Naive thymus-derived CD4-positive, alpha-beta T cell (primary cell): ENCODE measurements around the gene DOCK10. TPM values are rescaled to one million over a fixed set of nuclear protein-coding genes. Genes with fewer than 3 reads are reported as not detected.
A peak's percentile ranks its signal among the peaks of the same experiment; 100 is the strongest.

Experiments used
- ATAC-seq: fragments of 150-1000 bp; cut with Tn5 transposase; 2 replicates; pipeline ENCODE4 v1.10.0; 2021; ENCODE audit warnings: mild to moderate bottlenecking, moderate library complexity
- CTCF ChIA-PET: fragments of 350-600 bp; sonication (Branson Sonifier 250); formaldehyde crosslinking; loops from one replicate; lab custom pipeline; 2021; ENCODE audit warnings: antibody characterized with exemption; lab: Charles Lee
- POLR2A ChIA-PET: fragments of 350-600 bp; sonication (Branson Sonifier 250); formaldehyde crosslinking; loops from one replicate; lab custom pipeline; 2021; ENCODE audit warnings: antibody characterized with exemption, inconsistent platforms; lab: Charles Lee
- DNase-seq, 9 donors: peaks; one replicate each; pipeline versions ENCODE4 v3.0.0 to v3.0.0-alpha.2; 2020 to 2022; ENCODE audit warnings: mixed read lengths in 1 of 9
- H3K27ac ChIP-seq: one replicate; pipeline ENCODE4 v1.7.0; 2013; ENCODE audit warnings: mild to moderate bottlenecking, low read depth, low read length, moderate library complexity
- H3K27me3 ChIP-seq, 2 donors: one replicate each; pipeline ENCODE4 v1.7.0; 2013; ENCODE audit warnings: low read length in 2 of 2, mild to moderate bottlenecking in 2 of 2, moderate library complexity in 2 of 2; ENCODE audit not compliant: control insufficient read depth in 2 of 2, insufficient read depth in 2 of 2
- H3K36me3 ChIP-seq, 3 experiments: 1 replicate in 2 of 3; 2 replicates in 1 of 3; pipeline ENCODE4 v1.7.0; 2013; ENCODE audit warnings: low read length in 3 of 3, mild to moderate bottlenecking in 3 of 3, moderate library complexity in 1 of 3; ENCODE audit not compliant: insufficient read depth in 3 of 3, control insufficient read depth in 2 of 3
- H3K4me1 ChIP-seq, 2 donors: one replicate each; pipeline ENCODE4 v1.7.0; 2013; ENCODE audit warnings: low read length in 2 of 2, mild to moderate bottlenecking in 2 of 2, moderate library complexity in 1 of 2; ENCODE audit not compliant: control insufficient read depth in 2 of 2, insufficient read depth in 2 of 2
- H3K4me3 ChIP-seq: 2 replicates; pipeline ENCODE4 v1.7.0; 2013; ENCODE audit warnings: mild to moderate bottlenecking, low read length
- H3K9me3 ChIP-seq, 3 experiments: 1 replicate in 2 of 3; 2 replicates in 1 of 3; pipeline ENCODE4 v1.7.0; 2013; ENCODE audit warnings: low read length in 3 of 3; ENCODE audit not compliant: control insufficient read depth in 2 of 3
- H3K27ac Mint-ChIP-seq, 9 donors: one replicate each; pipeline ENCODE4 v1.8.0; 2020 to 2022; ENCODE audit warnings: mixed read lengths in 9 of 9, mild to moderate bottlenecking in 8 of 9, moderate library complexity in 5 of 9, inconsistent platforms in 2 of 9
- H3K27me3 Mint-ChIP-seq, 5 donors: one replicate each; pipeline ENCODE4 v1.8.0; 2021 to 2022; ENCODE audit warnings: mixed read lengths in 5 of 5, mild to moderate bottlenecking in 1 of 5
- H3K36me3 Mint-ChIP-seq, 5 donors: one replicate each; pipeline ENCODE4 v1.8.0; 2020 to 2022; ENCODE audit warnings: mixed read lengths in 5 of 5, mild to moderate bottlenecking in 3 of 5, inconsistent platforms in 1 of 5
- H3K4me1 Mint-ChIP-seq, 7 donors: one replicate each; pipeline ENCODE4 v1.8.0; 2020 to 2022; ENCODE audit warnings: mixed read lengths in 7 of 7, mild to moderate bottlenecking in 3 of 7, inconsistent platforms in 1 of 7
- H3K4me3 Mint-ChIP-seq, 10 donors: one replicate each; pipeline ENCODE4 v1.8.0; 2020 to 2022; ENCODE audit warnings: mild to moderate bottlenecking in 10 of 10, mixed read lengths in 10 of 10, moderate library complexity in 6 of 10, inconsistent platforms in 2 of 10
- H3K9me3 Mint-ChIP-seq, 11 donors: one replicate each; pipeline ENCODE4 v1.8.0; 2020 to 2022; ENCODE audit warnings: mixed read lengths in 11 of 11, mild to moderate bottlenecking in 4 of 11, inconsistent platforms in 1 of 11, moderate library complexity in 1 of 11
- intact Hi-C, 2 donors: fragments of 100-400 bp; cut with micrococcal nuclease; formaldehyde crosslinking; loops; one replicate each; pipeline ENCODE4 v1.15.1; 2023
- polyA plus RNA-seq, 2 donors: library from polyadenylated mRNA; unstranded; fragments of 300-500 nt; fragmentation: Illumina TruSeq; gene quantifications; one replicate each; pipeline ENCODE4 v1.2.3, GENCODE V29; 2021
- total RNA-seq, 6 experiments: library from RNA in 5 of 6; stranded (reverse) in 5 of 6; gene quantifications; 1 replicate in 5 of 6; 2 replicates in 1 of 6; pipeline ENCODE4 v1.2.3 and lab custom pipeline; 2021 to 2026

DOCK10 gene
- total and polyA plus RNA-seq, 7 experiments from 2014 or later: 64.2 to 275 (median 211) TPM

DNA sequence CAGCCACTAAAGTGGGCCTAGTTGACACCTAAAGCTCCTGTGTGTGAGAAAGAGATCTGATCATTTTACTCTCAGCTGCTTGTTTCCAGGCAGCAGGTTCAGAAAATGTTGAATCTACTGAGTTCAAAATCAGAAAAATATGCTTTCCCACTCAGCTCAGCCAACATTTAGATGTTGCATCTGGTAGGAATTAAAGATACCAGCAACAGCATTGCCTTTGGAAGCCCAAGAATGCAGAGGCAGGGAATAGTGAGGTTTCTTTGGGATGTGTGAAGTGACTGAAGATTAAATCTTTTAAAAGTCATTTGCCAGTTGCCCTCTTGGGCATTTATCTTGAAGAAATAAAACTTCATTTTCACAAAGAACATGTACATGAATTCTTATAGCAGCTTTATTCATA, 33.9 kb upstream of the DOCK10 start:
- Mint-ChIP-seq H3K27ac (peak overlapping the region in 1 of 9 donors; percentile 46), H3K4me3 (no peak overlapping the region), H3K9me3 (peaks cover 0 to 4% (median 0%) of the 10 kb centered on the region in 11 donors), H3K27me3 (peaks cover 0 to 22% (median 0%) of the 10 kb centered on the region in 5 donors), H3K4me1 (peaks cover 0 to 28% (median 10%) of the 10 kb centered on the region in 7 donors), H3K36me3 (peaks cover 0 to 4% (median 3%) of the 10 kb centered on the region in 5 donors)
- H3K27ac ChIP-seq: no peak overlapping the region
- DNase-seq (no peak), ATAC-seq (no peak)
- intact Hi-C loops: no loop called here
- H3K9me3 ChIP-seq: no peaks in the 10 kb centered on the region
- no peaks in the 10 kb centered on the region for H3K36me3 ChIP-seq
- POLR2A ChIA-PET: interaction anchor here (0.7 kb wide), 1 partner anchor 33 kb away, joined by 3 read pairs; the partner anchor contains the start of gene DOCK10
- H3K27me3 ChIP-seq: no peaks in the 10 kb centered on the region
- CTCF ChIA-PET: interaction anchor here (0.6 kb wide), 1 partner anchor 74 kb away, joined by 4 read pairs; no protein-coding TSS in a partner anchor
- H3K4me1 ChIP-seq: no peaks in the 10 kb centered on the region
- H3K4me3 ChIP-seq: no peak overlapping the region

DNA sequence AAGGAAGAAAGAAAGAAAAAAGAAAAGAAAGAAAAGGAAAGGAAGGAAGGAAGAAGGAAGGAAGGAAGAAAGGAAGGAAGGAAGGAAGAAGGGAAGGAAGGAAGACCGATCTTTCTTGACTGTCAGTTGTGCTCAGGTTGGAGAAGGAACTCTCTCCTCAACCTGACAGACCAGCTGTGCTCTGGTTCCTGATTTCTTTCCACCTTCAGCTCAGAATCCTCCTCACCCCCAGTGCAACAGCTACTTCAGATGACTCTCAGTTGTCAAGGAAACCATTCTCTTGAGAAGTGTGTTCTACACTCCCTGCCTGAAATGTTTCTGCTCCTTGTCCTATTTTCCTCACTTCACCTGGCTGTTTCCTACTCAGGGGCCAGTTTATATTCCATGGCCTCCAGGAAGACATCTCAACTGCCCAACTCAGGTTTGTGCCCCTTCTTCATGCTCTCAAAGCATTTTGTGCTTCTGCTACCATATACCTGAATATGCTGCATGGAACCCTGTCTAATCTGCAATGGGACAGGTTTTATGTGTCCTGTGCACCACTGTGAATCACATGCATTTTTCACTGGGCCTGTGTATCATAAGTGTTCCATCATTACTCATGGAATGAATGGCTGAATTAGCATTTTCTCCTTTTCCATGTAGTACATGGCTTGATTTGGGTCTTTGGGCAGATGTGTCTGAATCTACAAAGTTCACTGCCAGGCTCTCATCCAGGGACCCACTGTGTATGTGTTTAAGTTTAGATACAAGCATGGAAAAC, 32.8 kb upstream of the DOCK10 start:
- Mint-ChIP-seq H3K36me3 (peaks cover 0 to 4% (median 0%) of the 10 kb centered on the region in 5 donors), H3K9me3 (peaks cover 0 to 4% (median 0%) of the 10 kb centered on the region in 11 donors), H3K4me1 (peaks cover 0 to 28% (median 8%) of the 10 kb centered on the region in 7 donors), H3K27ac (peak overlapping the region in 2 of 9 donors; percentile 27 to 46), H3K27me3 (peaks cover 0 to 29% (median 0%) of the 10 kb centered on the region in 5 donors), H3K4me3 (no peak overlapping the region)
- no peak overlapping the region for H3K4me3 ChIP-seq
- H3K27ac ChIP-seq: no peak overlapping the region
- intact Hi-C loops: loop anchor here in 1 of 2 donors (2.0 kb wide), 1 partner anchor 22 kb away; no protein-coding TSS in a partner anchor
- ATAC-seq: no peak
- H3K36me3 ChIP-seq: no peaks in the 10 kb centered on the region
- H3K9me3 ChIP-seq: no peaks in the 10 kb centered on the region
- H3K27me3 ChIP-seq: no peaks in the 10 kb centered on the region
- POLR2A ChIA-PET: no interaction called here
- CTCF ChIA-PET: no interaction called here
- no peak for DNase-seq
- no peaks in the 10 kb centered on the region for H3K4me1 ChIP-seq

DNA sequence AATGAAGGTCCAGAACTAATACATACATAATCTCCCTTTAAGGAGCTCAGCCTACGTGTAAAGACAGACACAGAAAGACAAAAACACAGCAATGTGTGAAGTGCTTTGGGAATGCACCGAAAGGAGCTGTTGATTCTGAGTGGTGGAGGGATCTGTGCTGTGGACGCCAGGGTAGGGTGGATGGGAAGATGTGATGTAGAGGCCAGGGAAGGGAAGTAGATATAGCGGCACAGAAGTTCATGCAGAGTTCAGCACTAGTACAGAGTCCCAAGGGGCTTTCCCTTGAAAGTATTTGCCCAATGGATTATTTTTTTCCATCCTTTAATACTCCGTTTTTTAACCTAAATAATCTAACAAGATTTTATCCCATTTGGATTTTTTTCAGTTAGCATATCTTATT, 32.1 kb upstream of the DOCK10 start:
- Histone ChIP-seq H3K4me3 (no peak overlapping the region), H3K9me3 (no peaks in the 10 kb centered on the region), H3K27me3 (no peaks in the 10 kb centered on the region), H3K4me1 (no peaks in the 10 kb centered on the region), H3K36me3 (no peaks in the 10 kb centered on the region), H3K27ac (no peak overlapping the region)
- H3K27me3 Mint-ChIP-seq: peaks cover 0 to 30% (median 0%) of the 10 kb centered on the region in 5 donors
- intact Hi-C loops: loop anchor here in 1 of 2 donors (2.0 kb wide), 1 partner anchor 22 kb away; no protein-coding TSS in a partner anchor
- no peak for DNase-seq
- H3K4me1 Mint-ChIP-seq: peaks cover 1 to 28% (median 8%) of the 10 kb centered on the region in 7 donors
- POLR2A ChIA-PET: no interaction called here
- H3K9me3 Mint-ChIP-seq: peaks cover 0 to 4% (median 0%) of the 10 kb centered on the region in 11 donors
- H3K36me3 Mint-ChIP-seq: peaks cover 0 to 4% (median 0%) of the 10 kb centered on the region in 5 donors
- no peak overlapping the region for H3K4me3 Mint-ChIP-seq
- no peak for ATAC-seq
- CTCF ChIA-PET: interaction anchor here (0.6 kb wide), 1 partner anchor 72 kb away, joined by 3 read pairs; no protein-coding TSS in a partner anchor
- H3K27ac Mint-ChIP-seq: peak overlapping the region in 2 of 9 donors; percentile 7 to 13

DNA sequence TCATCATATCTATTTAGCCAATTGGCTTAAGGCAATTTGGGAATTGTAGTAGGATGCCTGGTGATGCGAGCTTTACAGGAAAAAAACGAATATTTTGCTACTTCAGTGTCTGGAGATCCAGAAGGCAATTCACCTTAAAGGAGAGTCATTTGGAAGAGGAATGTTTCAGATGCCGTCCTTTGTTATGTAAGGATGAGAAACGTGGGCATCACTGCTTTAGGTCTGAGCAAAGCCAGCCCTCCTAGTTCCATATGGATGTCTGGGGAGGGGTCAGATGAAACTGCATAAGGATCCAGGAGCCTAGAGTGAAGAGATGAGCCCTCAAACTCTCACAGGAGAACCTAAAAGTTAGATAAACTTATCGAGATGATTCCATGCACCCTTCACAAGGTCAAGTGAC, 30.9 kb upstream of the DOCK10 start:
- Mint-ChIP-seq H3K9me3 (peaks cover 0 to 8% (median 0%) of the 10 kb centered on the region in 11 donors), H3K4me1 (peaks cover 5 to 30% (median 12%) of the 10 kb centered on the region in 7 donors), H3K27ac (no peak overlapping the region), H3K4me3 (no peak overlapping the region), H3K27me3 (peaks cover 0 to 30% (median 0%) of the 10 kb centered on the region in 5 donors), H3K36me3 (peaks cover 0 to 11% (median 6%) of the 10 kb centered on the region in 5 donors)
- no peak overlapping the region for H3K27ac ChIP-seq
- H3K4me3 ChIP-seq: no peak overlapping the region
- CTCF ChIA-PET: no interaction called here
- H3K27me3 ChIP-seq: no peaks in the 10 kb centered on the region
- DNase-seq (no peak), ATAC-seq (no peak)
- H3K9me3 ChIP-seq: no peaks in the 10 kb centered on the region
- no peaks in the 10 kb centered on the region for H3K36me3 ChIP-seq
- POLR2A ChIA-PET: interaction anchor here (1.0 kb wide), 1 partner anchor 9 kb away, joined by 3 read pairs; no protein-coding TSS in a partner anchor
- intact Hi-C loops: no loop called here
- H3K4me1 ChIP-seq: no peaks in the 10 kb centered on the region

DNA sequence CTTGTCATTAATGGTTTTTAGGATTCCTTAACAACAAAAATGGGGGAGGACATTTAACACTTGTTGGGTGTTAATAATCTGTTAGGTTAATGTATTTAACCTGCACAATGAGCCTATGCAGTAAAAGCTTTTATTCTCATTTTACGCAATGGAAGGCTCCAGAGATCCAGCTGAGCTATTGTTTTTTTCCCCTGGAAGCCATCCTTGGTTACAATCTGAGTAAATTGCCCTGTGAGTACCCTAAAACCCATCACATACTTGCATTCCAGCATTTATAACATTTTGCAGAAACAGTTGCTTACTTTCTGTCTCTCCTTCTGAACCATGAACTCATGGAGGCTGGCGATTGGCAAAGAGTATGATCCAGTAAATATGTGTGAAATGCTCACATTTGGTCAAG, 30.2 kb upstream of the DOCK10 start:
- H3K27me3 Mint-ChIP-seq: peaks cover 0 to 28% (median 0%) of the 10 kb centered on the region in 5 donors
- intact Hi-C loops: no loop called here
- peaks cover 1 to 15% (median 6%) of the 10 kb centered on the region in 11 donors for H3K9me3 Mint-ChIP-seq
- peaks cover 5 to 28% (median 12%) of the 10 kb centered on the region in 7 donors for H3K4me1 Mint-ChIP-seq
- POLR2A ChIA-PET: no interaction called here
- H3K9me3 ChIP-seq: no peaks in the 10 kb centered on the region
- no peak overlapping the region for H3K4me3 Mint-ChIP-seq
- H3K27ac Mint-ChIP-seq: no peak overlapping the region
- H3K36me3 ChIP-seq: no peaks in the 10 kb centered on the region
- no peaks in the 10 kb centered on the region for H3K4me1 ChIP-seq
- no peak overlapping the region for H3K27ac ChIP-seq
- DNase-seq (no peak), ATAC-seq (no peak)
- H3K36me3 Mint-ChIP-seq: peaks cover 3 to 17% (median 13%) of the 10 kb centered on the region in 5 donors
- H3K4me3 ChIP-seq: no peak overlapping the region
- H3K27me3 ChIP-seq: no peaks in the 10 kb centered on the region
- CTCF ChIA-PET: no interaction called here

DNA sequence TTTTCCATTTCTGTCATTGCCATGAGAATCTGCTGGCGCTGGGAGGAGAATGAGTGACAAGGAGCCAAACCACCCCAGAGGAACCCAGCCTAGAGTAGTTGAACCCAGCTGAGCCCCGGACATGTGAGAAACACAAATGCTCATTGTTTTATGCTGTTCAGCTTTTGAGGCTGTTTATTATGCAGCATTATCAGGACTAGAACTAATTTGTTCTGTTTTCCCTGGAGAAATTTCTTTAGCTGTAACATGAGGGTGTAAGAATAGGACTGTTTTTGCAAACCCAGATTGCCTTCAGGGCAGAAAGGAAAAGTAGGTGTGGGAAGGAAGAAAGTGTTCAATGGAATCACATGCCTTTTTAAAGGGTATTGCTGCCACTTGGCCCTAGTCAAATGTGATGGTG, 28.5 kb upstream of the DOCK10 start:
- Mint-ChIP-seq H3K36me3 (peaks cover 13 to 29% (median 18%) of the 10 kb centered on the region in 5 donors), H3K4me3 (no peak overlapping the region), H3K9me3 (peaks cover 5 to 28% (median 16%) of the 10 kb centered on the region in 11 donors), H3K27me3 (peaks cover 0 to 28% (median 0%) of the 10 kb centered on the region in 5 donors), H3K4me1 (peaks cover 8 to 35% (median 19%) of the 10 kb centered on the region in 7 donors), H3K27ac (no peak overlapping the region)
- ATAC-seq: no peak
- DNase-seq: no peak
- Histone ChIP-seq H3K27me3 (no peaks in the 10 kb centered on the region), H3K9me3 (no peaks in the 10 kb centered on the region), H3K4me1 (no peaks in the 10 kb centered on the region), H3K4me3 (no peak overlapping the region), H3K27ac (no peak overlapping the region), H3K36me3 (no peaks in the 10 kb centered on the region)
- ChIA-PET POLR2A (no interaction called here), CTCF (interaction anchor here (0.7 kb wide), 1 partner anchor 49 kb away, joined by 3 read pairs; no protein-coding TSS in a partner anchor)
- intact Hi-C loops: no loop called here
